Activated CD8-positive, alpha-beta T cell treated with anti-CD3 and anti-CD28 coated beads for 36 hours (primary cell): Measurements from ENCODE around the gene CCDC85A. TPM values are rescaled to one million over a fixed set of nuclear protein-coding genes. Genes with fewer than 3 reads are reported as not detected.

ENCODE experiments used
- ATAC-seq: fragments of 200-7000 bp; cut with Tn5 transposase; one replicate; pipeline ENCODE4 v1.10.0; 2021; ENCODE audit warnings: mild to moderate bottlenecking, moderate library complexity
- CTCF ChIA-PET: fragments of 350-600 bp; sonication (Branson Sonifier 250); formaldehyde crosslinking; loops from one replicate; lab custom pipeline; 2021; ENCODE audit warnings: antibody characterized with exemption; lab: Charles Lee
- POLR2A ChIA-PET: fragments of 350-600 bp; sonication (Branson Sonifier 250); formaldehyde crosslinking; loops from one replicate; lab custom pipeline; 2021; ENCODE audit warnings: antibody characterized with exemption; lab: Charles Lee
- DNase-seq: peaks from one replicate; pipeline ENCODE4 v3.0.0-alpha.2; 2020
- H3K27ac Mint-ChIP-seq: one replicate; pipeline ENCODE4 v1.8.0; 2021; ENCODE audit warnings: mild to moderate bottlenecking, mixed read lengths
- H3K27me3 Mint-ChIP-seq: one replicate; pipeline ENCODE4 v1.8.0; 2021; ENCODE audit warnings: mixed read lengths
- H3K36me3 Mint-ChIP-seq: one replicate; pipeline ENCODE4 v1.8.0; 2021; ENCODE audit warnings: low read depth, mixed read lengths
- H3K4me1 Mint-ChIP-seq: one replicate; pipeline ENCODE4 v1.8.0; 2021; ENCODE audit warnings: low read depth, mixed read lengths
- H3K4me3 Mint-ChIP-seq: one replicate; pipeline ENCODE4 v1.8.0; 2021; ENCODE audit warnings: mild to moderate bottlenecking, moderate library complexity, mixed read lengths
- H3K9me3 Mint-ChIP-seq: one replicate; pipeline ENCODE4 v1.8.0; 2021; ENCODE audit warnings: mixed read lengths
- intact Hi-C: fragments of 100-400 bp; cut with micrococcal nuclease; formaldehyde crosslinking; loops from one replicate; pipeline ENCODE4 v1.10.0; 2022
- total RNA-seq, 2 experiments: library from RNA; stranded (reverse); gene quantifications; one replicate each; pipeline ENCODE4 v1.2.3, GENCODE V29; 2021
- TF ChIP-seq, protein P1 (sequence below): fragments of 200-600 bp; IDR thresholded peaks from one replicate; pipeline ENCODE4 v1.8.0; 2022; ENCODE audit warnings: antibody characterized with exemption, mild to moderate bottlenecking

The CCDC85A gene
- total RNA-seq, 2 experiments from 2014 or later, result not detected

DNA sequence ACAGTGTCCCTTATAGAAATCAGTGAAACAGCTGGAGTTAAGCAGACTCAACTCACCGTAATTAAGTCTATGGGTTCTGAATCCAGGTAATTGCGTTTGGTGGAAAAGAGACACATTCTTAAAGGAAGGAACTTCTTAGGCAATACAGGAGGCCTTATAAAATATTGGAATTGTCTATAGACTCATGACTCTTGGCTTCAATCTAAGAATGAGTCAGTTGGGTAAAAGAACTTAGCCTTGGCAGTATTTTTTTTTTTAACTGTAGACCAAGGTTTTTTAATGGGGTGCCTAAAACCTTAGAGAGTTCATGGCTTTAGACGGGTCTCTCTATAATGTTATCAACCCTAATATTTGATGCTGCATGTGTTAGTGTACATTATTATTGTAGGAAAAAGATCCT lies 47.6 kb downstream of the CCDC85A start:
- ATAC-seq (no peak), DNase-seq (no peak)
- H3K36me3 Mint-ChIP-seq, result no peaks in the 10 kb centered on the region
- TF ChIP-seq, protein P1, sequence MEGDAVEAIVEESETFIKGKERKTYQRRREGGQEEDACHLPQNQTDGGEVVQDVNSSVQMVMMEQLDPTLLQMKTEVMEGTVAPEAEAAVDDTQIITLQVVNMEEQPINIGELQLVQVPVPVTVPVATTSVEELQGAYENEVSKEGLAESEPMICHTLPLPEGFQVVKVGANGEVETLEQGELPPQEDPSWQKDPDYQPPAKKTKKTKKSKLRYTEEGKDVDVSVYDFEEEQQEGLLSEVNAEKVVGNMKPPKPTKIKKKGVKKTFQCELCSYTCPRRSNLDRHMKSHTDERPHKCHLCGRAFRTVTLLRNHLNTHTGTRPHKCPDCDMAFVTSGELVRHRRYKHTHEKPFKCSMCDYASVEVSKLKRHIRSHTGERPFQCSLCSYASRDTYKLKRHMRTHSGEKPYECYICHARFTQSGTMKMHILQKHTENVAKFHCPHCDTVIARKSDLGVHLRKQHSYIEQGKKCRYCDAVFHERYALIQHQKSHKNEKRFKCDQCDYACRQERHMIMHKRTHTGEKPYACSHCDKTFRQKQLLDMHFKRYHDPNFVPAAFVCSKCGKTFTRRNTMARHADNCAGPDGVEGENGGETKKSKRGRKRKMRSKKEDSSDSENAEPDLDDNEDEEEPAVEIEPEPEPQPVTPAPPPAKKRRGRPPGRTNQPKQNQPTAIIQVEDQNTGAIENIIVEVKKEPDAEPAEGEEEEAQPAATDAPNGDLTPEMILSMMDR, result no peak
- H3K4me1 Mint-ChIP-seq, result no peaks in the 10 kb centered on the region
- CTCF ChIA-PET, result no interaction called here
- intact Hi-C loops, result no loop called here
- no peaks in the 10 kb centered on the region for H3K9me3 Mint-ChIP-seq
- no peaks in the 10 kb centered on the region for H3K27me3 Mint-ChIP-seq
- POLR2A ChIA-PET, result no interaction called here
- H3K27ac Mint-ChIP-seq, result no peak overlapping the region
- no peak overlapping the region for H3K4me3 Mint-ChIP-seq

DNA sequence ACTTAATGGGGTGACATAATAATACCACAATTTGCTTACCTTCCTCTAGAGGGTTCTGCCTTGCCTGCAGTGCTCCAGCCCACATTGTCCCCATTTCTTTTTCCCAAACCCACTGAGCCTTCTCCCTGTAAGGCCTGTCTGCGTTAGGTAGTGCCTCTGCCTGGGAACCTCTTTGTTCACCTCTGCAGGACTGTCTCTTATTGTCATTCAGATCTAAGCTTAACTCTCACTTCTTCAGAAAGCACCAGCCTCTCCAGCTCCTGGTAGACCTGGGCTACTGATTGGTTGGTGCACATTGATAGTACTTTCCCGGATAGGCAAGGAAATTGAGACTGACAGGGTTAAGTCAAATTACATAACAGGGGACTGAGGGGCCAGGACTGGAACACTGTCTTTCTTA lies 49.1 kb downstream of the CCDC85A start:
- no peaks in the 10 kb centered on the region for H3K27me3 Mint-ChIP-seq
- TF ChIP-seq, protein P1, result no peak
- H3K27ac Mint-ChIP-seq, result no peak overlapping the region
- H3K4me3 Mint-ChIP-seq, result no peak overlapping the region
- intact Hi-C loops, result no loop called here
- ATAC-seq, result no peak
- no peaks in the 10 kb centered on the region for H3K9me3 Mint-ChIP-seq
- no peaks in the 10 kb centered on the region for H3K4me1 Mint-ChIP-seq
- no peaks in the 10 kb centered on the region for H3K36me3 Mint-ChIP-seq
- ChIA-PET POLR2A (no interaction called here), CTCF (no interaction called here)
- no peak for DNase-seq

DNA sequence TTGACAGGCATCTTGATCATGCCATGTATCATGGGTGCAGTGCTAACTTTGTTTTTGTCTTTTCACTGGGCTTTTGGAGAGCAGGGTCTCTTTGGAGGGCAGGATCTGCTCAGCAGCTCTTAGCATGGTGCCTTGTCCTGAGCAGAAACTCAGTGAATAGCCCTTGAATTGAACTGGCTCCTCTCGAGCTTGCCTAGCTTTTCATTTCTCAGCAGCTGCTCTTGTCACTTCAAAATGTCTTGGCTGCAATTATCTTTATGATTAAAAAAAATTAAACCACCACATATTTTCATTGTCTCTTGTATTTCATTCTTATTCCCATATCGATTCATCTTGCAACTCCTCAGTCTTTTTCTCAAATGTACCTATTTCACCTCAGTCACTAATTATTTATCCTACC lies 50.5 kb downstream of the CCDC85A start:
- H3K4me3 Mint-ChIP-seq, result no peak overlapping the region
- ATAC-seq (no peak), DNase-seq (no peak)
- H3K4me1 Mint-ChIP-seq, result no peaks in the 10 kb centered on the region
- no peaks in the 10 kb centered on the region for H3K36me3 Mint-ChIP-seq
- intact Hi-C loops, result no loop called here
- ChIA-PET CTCF (no interaction called here), POLR2A (no interaction called here)
- no peaks in the 10 kb centered on the region for H3K27me3 Mint-ChIP-seq
- H3K27ac Mint-ChIP-seq, result no peak overlapping the region
- TF ChIP-seq, protein P1, result no peak
- no peaks in the 10 kb centered on the region for H3K9me3 Mint-ChIP-seq

DNA sequence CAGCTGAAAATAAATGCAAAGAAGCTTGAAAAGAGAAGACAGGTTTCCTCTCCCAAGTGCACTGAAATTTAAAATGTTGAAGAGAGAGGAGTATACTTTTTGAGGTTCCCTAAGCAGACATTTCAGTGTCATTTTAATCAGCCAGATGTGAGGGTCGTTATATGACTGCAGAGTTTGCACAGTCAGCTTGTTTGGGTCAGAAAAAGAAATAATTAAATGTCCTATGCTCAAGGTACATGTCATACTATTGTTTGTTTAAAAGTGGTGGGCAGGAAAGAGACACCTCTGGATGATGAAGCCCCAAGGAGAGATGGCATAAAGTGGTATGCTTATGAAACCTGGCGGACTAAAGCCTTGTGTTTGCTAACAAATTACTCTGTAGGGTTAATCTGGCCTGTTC lies 55.2 kb downstream of the CCDC85A start:
- H3K27ac Mint-ChIP-seq, result no peak overlapping the region
- no peaks in the 10 kb centered on the region for H3K4me1 Mint-ChIP-seq
- no peaks in the 10 kb centered on the region for H3K27me3 Mint-ChIP-seq
- CTCF ChIA-PET, result no interaction called here
- intact Hi-C loops, result no loop called here
- DNase-seq, result no peak
- no peaks in the 10 kb centered on the region for H3K36me3 Mint-ChIP-seq
- TF ChIP-seq, protein P1, result no peak
- ATAC-seq, result no peak
- peaks cover 2% of the 10 kb centered on the region for H3K9me3 Mint-ChIP-seq
- POLR2A ChIA-PET, result no interaction called here
- H3K4me3 Mint-ChIP-seq, result no peak overlapping the region

DNA sequence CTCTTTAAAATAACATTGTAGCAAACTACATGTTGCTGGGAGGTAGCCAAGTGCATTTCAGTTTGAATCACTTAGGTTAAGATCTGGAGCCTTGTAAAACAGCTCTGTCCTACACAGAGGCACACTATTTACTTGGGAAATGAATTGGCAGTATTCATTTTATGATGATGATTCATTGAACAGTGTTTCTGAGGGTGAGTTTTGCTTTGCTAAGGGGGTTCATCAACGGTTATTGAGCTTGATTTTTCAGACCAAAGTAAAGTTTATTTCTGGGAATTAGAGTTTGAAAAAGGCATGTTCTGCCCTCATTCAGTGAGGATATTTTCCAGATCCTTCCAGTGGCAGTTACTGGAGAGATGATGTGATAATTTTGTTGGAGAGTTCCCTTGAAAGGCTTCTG lies 55.6 kb downstream of the CCDC85A start:
- ATAC-seq (no peak), DNase-seq (no peak)
- TF ChIP-seq, protein P1, result no peak
- H3K36me3 Mint-ChIP-seq, result no peaks in the 10 kb centered on the region
- H3K4me3 Mint-ChIP-seq, result no peak overlapping the region
- H3K9me3 Mint-ChIP-seq, result peaks cover 2% of the 10 kb centered on the region
- H3K27ac Mint-ChIP-seq, result no peak overlapping the region
- H3K4me1 Mint-ChIP-seq, result no peaks in the 10 kb centered on the region
- CTCF ChIA-PET, result no interaction called here
- no peaks in the 10 kb centered on the region for H3K27me3 Mint-ChIP-seq
- POLR2A ChIA-PET, result no interaction called here
- intact Hi-C loops, result no loop called here
